22Rv1 (cell line): Measurements from ENCODE around the gene CD151.

ENCODE experiments used
- H3K27ac ChIP-seq: fragments of 450-650 bp; 2 replicates; pipeline ENCODE4 v1.5.1; 2017
- CTCF ChIP-seq: fragments of 450-650 bp; IDR thresholded peaks from 2 replicates; pipeline ENCODE4 v1.5.1; 2017; ENCODE audit warnings: mild to moderate bottlenecking
- ZFX ChIP-seq: fragments of 450-650 bp; IDR thresholded peaks from 2 replicates; pipeline ENCODE4 v1.6.1; 2017; ENCODE audit warnings: antibody characterized with exemption, borderline replicate concordance

The CD151 gene

GRCh38 chr11:886568-886967, 53.8 kb downstream of the CD151 start:
- H3K27ac ChIP-seq, result no peak overlapping the region
- TF ChIP-seq ZFX (no peak), CTCF (no peak)

GRCh38 chr11:887589-887988, 54.8 kb downstream of the CD151 start:
- H3K27ac ChIP-seq, result no peak overlapping the region
- TF ChIP-seq ZFX (no peak), CTCF (no peak)
